C4-2B (cell line): ENCODE measurements around the gene HOXD4.

Experiments used
- CTCF ChIP-seq: fragments of 450-650 bp; conservative IDR thresholded peaks from 2 replicates; pipeline ENCODE4 v1.5.1; 2017; ENCODE audit warnings: mild to moderate bottlenecking
- ZFX ChIP-seq: fragments of 450-650 bp; IDR thresholded peaks from 2 replicates; pipeline ENCODE4 v1.6.1; 2017

- no peak for TF ChIP-seq CTCF
- TF ChIP-seq ZFX: no peak
Observed at GRCh38 chr2:176128982-176129796, 22.2 kb upstream of the HOXD4 start, which contains the start of gene HOXD8.
